Parathyroid adenoma (tissue), 2 donors: ENCODE data around the gene RBM14.
"Not testable (repeated sequence)": the region's sequence is repeated elsewhere in the genome, so short reads cannot be mapped to it uniquely, and the experiment has no call there.

Experiments
- H2AFZ ChIP-seq: fragments of 300-600 bp; sonication (generic); one replicate; pipeline ENCODE4 v1.7.0; 2017; ENCODE audit warnings: antibody characterized with exemption, mild to moderate bottlenecking
- H3K27ac ChIP-seq: fragments of 300-600 bp; sonication (generic); one replicate; pipeline ENCODE4 v1.7.0; 2017
- H3K27me3 ChIP-seq: fragments of 300-600 bp; sonication (generic); one replicate; pipeline ENCODE4 v1.7.0; 2017; ENCODE audit warnings: low read length; ENCODE audit not compliant: control insufficient read depth, insufficient read depth
- H3K36me3 ChIP-seq: fragments of 300-600 bp; sonication (generic); one replicate; pipeline ENCODE4 v1.7.0; 2017; ENCODE audit warnings: low read length; ENCODE audit not compliant: control insufficient read depth, insufficient read depth
- H3K4me1 ChIP-seq: fragments of 300-600 bp; sonication (generic); one replicate; pipeline ENCODE4 v1.7.0; 2017; ENCODE audit warnings: control low read depth
- H3K4me2 ChIP-seq: fragments of 300-600 bp; sonication (generic); one replicate; pipeline ENCODE4 v1.7.0; 2017; ENCODE audit warnings: low read length
- H3K4me3 ChIP-seq: fragments of 300-600 bp; sonication (generic); one replicate; pipeline ENCODE4 v1.7.0; 2017; ENCODE audit warnings: low read depth, low read length
- H3K79me2 ChIP-seq: fragments of 300-600 bp; sonication (generic); one replicate; pipeline ENCODE4 v1.7.0; 2017; ENCODE audit warnings: control low read depth
- H3K9ac ChIP-seq: fragments of 300-600 bp; sonication (generic); one replicate; pipeline ENCODE4 v1.7.0; 2017; ENCODE audit warnings: mild to moderate bottlenecking
- H3K9me3 ChIP-seq: fragments of 300-600 bp; sonication (generic); one replicate; pipeline ENCODE4 v1.7.0; 2017; ENCODE audit warnings: low read length; ENCODE audit not compliant: control insufficient read depth
- TF ChIP-seq, protein P1 (sequence below): fragments of 300-600 bp; sonication (generic); IDR thresholded peaks from one replicate; pipeline ENCODE4 v1.7.0; 2017; ENCODE audit warnings: antibody characterized with exemption, mild to moderate bottlenecking
- donor health status: primary hyperparathyroidism.

Gene RBM14

DNA sequence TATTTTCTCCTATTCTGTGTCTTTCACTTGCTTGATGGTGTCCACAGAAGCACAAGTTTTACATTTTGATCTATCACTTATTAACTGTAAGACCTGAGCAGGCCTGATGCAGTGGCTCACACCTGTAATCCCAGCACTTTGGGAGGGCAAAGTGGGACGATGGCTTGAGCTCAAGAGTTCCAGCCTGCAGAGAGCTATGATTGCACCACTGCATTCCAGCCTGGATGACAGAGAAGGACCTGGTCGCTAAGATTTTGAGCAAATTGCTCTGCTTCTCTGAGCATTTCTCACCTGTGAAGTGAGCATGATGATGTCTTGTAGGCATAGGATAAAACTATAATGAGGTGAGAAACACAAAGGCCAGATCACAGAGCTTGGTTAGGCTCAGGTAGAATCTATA lies 30.3 kb upstream of the RBM14 start:
- Histone ChIP-seq H3K27ac (no peak overlapping the region), H3K36me3 (no peaks in the 10 kb centered on the region), H3K9ac (no peak overlapping the region), H3K9me3 (no peaks in the 10 kb centered on the region), H3K4me2 (no peak overlapping the region), H3K27me3 (no peaks in the 10 kb centered on the region), H3K79me2 (no peaks in the 10 kb centered on the region), H3K4me1 (no peaks in the 10 kb centered on the region), H2AFZ (no peak overlapping the region), H3K4me3 (no peak overlapping the region)
- TF ChIP-seq, protein P1, sequence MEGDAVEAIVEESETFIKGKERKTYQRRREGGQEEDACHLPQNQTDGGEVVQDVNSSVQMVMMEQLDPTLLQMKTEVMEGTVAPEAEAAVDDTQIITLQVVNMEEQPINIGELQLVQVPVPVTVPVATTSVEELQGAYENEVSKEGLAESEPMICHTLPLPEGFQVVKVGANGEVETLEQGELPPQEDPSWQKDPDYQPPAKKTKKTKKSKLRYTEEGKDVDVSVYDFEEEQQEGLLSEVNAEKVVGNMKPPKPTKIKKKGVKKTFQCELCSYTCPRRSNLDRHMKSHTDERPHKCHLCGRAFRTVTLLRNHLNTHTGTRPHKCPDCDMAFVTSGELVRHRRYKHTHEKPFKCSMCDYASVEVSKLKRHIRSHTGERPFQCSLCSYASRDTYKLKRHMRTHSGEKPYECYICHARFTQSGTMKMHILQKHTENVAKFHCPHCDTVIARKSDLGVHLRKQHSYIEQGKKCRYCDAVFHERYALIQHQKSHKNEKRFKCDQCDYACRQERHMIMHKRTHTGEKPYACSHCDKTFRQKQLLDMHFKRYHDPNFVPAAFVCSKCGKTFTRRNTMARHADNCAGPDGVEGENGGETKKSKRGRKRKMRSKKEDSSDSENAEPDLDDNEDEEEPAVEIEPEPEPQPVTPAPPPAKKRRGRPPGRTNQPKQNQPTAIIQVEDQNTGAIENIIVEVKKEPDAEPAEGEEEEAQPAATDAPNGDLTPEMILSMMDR: no peak

- not testable (repeated sequence) for H3K9me3 ChIP-seq, H3K4me3 ChIP-seq, H3K36me3 ChIP-seq, H3K27me3 ChIP-seq, H3K27ac ChIP-seq, H3K4me2 ChIP-seq, H3K79me2 ChIP-seq, H3K9ac ChIP-seq, H3K4me1 ChIP-seq, H2AFZ ChIP-seq
These were observed 27.1 kb upstream of the RBM14 start for GRCh38 chr11:66589315-66589714.

DNA sequence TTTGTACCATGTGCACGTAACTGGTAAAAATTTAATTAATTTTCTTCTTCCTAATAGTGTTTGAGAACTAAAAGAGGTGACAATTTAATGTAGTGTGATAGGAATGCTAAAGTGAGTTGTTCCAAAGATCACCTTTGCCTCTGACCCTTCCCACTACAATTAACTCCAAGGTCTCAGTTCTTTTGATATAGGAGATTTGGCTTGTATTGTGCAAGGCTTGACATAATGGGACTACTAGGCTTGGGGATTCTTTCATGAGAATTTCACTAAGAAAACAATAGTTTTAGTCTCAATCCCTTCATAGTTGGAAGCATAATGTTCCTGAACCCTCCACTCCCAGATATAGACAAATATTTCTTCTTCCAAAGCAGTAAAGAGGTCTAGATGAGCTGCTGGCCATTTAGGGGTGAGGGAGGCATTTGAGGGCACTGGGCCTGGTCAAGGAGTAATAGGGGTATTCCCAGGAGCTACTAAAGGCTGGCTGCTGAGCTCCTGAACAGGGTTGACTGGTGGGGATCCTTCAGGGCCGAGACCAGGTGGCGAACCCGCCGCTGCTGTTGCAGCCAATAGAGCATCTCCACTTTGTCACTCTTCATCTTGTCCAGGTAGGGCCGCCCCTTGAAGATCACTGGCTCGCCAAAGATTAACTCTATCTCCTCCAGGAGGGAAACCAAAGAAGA lies 26.3 kb upstream of the RBM14 start:
- H3K79me2 ChIP-seq: peaks cover 8% of the 10 kb centered on the region
- no peaks in the 10 kb centered on the region for H3K9me3 ChIP-seq
- H3K9ac ChIP-seq: no peak overlapping the region
- TF ChIP-seq, protein P1: no peak
- H3K27me3 ChIP-seq: no peaks in the 10 kb centered on the region
- H3K27ac ChIP-seq: no peak overlapping the region
- peaks cover 6% of the 10 kb centered on the region for H3K4me1 ChIP-seq
- H3K4me3 ChIP-seq: no peak overlapping the region
- H3K36me3 ChIP-seq: no peaks in the 10 kb centered on the region
- H3K4me2 ChIP-seq: no peak overlapping the region
- no peak overlapping the region for H2AFZ ChIP-seq

GRCh38 chr11:66591175-66591574 lies 25.3 kb upstream of the RBM14 start:
- Histone ChIP-seq H3K9me3 (no peaks in the 10 kb centered on the region), H3K79me2 (peaks cover 8% of the 10 kb centered on the region), H3K9ac (no peak overlapping the region), H3K4me2 (no peak overlapping the region), H2AFZ (no peak overlapping the region), H3K27me3 (no peaks in the 10 kb centered on the region), H3K4me3 (no peak overlapping the region), H3K27ac (no peak overlapping the region), H3K4me1 (peaks cover 6% of the 10 kb centered on the region), H3K36me3 (no peaks in the 10 kb centered on the region)
- TF ChIP-seq, protein P1: no peak

DNA sequence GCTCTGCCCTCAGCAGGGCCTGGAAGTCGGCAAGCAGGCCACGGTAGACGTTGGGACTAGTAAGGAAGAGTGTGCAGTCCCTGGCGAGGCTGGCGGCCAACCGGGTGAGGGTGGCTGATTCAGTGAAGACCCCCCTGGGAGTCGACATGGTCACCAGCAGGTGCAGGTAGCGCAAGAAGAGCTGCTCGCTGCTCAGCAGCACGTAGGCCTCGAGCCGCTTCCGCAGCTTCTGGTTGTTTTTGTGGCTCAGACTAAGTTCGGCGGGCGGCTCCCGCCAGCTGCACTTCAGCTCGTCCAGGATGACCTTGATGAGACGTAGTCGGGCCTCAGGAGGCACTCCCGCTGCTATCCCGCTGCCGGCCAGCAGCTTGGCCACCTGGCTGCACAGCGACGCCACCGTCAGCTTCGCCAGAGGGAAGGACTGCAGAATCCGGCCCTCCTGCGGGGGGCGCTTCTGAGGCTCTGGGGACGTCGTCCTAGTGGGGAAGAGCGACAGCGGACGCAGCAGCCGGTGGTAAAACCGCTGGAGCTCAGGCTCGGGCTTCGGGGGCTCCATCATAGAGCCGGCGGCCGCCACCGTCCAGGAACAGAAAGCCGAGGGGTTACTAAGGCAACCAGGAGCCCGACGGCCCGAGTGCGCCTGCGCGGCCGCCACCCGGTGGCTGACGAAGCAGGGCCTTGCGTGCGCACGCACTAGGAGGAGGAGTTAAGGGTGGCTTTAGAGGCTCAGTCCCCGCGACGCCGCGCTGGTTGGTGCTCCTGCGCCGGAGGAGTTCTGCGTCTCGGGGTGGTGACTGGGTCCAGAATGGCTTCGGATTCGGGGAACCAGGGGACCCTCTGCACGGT lies 23.8 kb upstream of the RBM14 start, which contains the start of the genes CCDC87 and CCS:
CCDC87 (minus strand) TSS at position 607 of the 846 bp plus-strand sequence; CDS start at position 559, 48 bp downstream.
CCS (plus strand) TSS at position 729 of the 846 bp plus-strand sequence; CDS start at position 806, 77 bp downstream.
- Histone ChIP-seq H3K4me3 (peak within 1 kb of the TSS; percentile 91), H3K27ac (peak within 1 kb of the TSS; percentile 65), H2AFZ (peak within 1 kb of the TSS; percentile 95), H3K27me3 (no peaks in the 10 kb centered on the region), H3K36me3 (no peaks in the 10 kb centered on the region), H3K9me3 (no peaks in the 10 kb centered on the region), H3K4me2 (peak within 1 kb of the TSS; percentile 93), H3K9ac (peak within 1 kb of the TSS; percentile 37), H3K4me1 (peaks cover 6% of the 10 kb centered on the region), H3K79me2 (peaks cover 8% of the 10 kb centered on the region)
- TF ChIP-seq, protein P1: peak; percentile 43
